Colonic mucosa (tissue), 4 donors: ENCODE measurements around the gene ZNF564. TPM values are rescaled to one million over a fixed set of nuclear protein-coding genes. Genes with fewer than 3 reads are reported as not detected.

Source experiments
- DNase-seq: peaks from one replicate; pipeline ENCODE4 v3.0.0-alpha.2; 2020
- H3K27ac ChIP-seq: fragments of 200-600 bp; one replicate; pipeline ENCODE4 v1.8.0; 2021
- H3K27me3 ChIP-seq: fragments of 200-600 bp; one replicate; pipeline ENCODE4 v1.8.0; 2021
- H3K36me3 ChIP-seq: fragments of 200-600 bp; one replicate; pipeline ENCODE4 v1.8.0; 2021
- H3K4me1 ChIP-seq: fragments of 200-600 bp; one replicate; pipeline ENCODE4 v1.8.0; 2021; ENCODE audit warnings: mild to moderate bottlenecking
- H3K4me3 ChIP-seq: fragments of 200-600 bp; one replicate; pipeline ENCODE4 v1.8.0; 2021
- H3K9ac ChIP-seq, 2 donors: one replicate each; pipeline ENCODE4 v1.7.0; 2013; ENCODE audit warnings: control low read depth in 2 of 2, low read depth in 2 of 2, low read length in 2 of 2
- H3K9me3 ChIP-seq: fragments of 200-600 bp; one replicate; pipeline ENCODE4 v1.8.0; 2021
- CTCF ChIP-seq: fragments of 200-600 bp; IDR thresholded peaks from one replicate; pipeline ENCODE4 v1.8.0; 2022; ENCODE audit warnings: antibody characterized with exemption, mild to moderate bottlenecking
- intact Hi-C: fragments of 100-400 bp; cut with DNase I; formaldehyde crosslinking; loops from one replicate; pipeline ENCODE4 v1.14.1; 2022
- total RNA-seq, 2 donors: library from RNA; stranded (reverse); fragmentation: NEBNext Ultra II Directional in 1 of 2; extraction: Animal tissue kit (Norgen Biotek cat#: 25700) in 1 of 2; gene quantifications; one replicate each; pipeline ENCODE4 v1.2.1, GENCODE V29; 2021
- donor health status: healthy.
- donor health status: DM: no; HTN: no; CAD: no.
- donor health status: DM: no; HTN: no; CAD: no.

ZNF564 gene
- total RNA-seq, 2 donors from 2014 or later = 14.8 to 17.4 TPM

- no peak for TF ChIP-seq CTCF
Measured at GRCh38 chr19:12555456-12555930, 4.2 kb upstream of the ZNF564 start.

GRCh38 chr19:12546903-12547302, 4.4 kb downstream of the ZNF564 start:
- Histone ChIP-seq H3K4me1 (peaks cover 8% of the 10 kb centered on the region), H3K9ac (no peak overlapping the region), H3K9me3 (no peaks in the 10 kb centered on the region), H3K27ac (no peak overlapping the region), H3K4me3 (no peak overlapping the region), H3K27me3 (no peaks in the 10 kb centered on the region), H3K36me3 (no peaks in the 10 kb centered on the region)
- no peak for TF ChIP-seq CTCF
- intact Hi-C loops = no loop called here
- DNase-seq = no peak

More at GRCh38 chr19:12555456-12555930, 4.2 kb upstream of the ZNF564 start:
- no peak overlapping the region for H3K4me3 ChIP-seq
- DNase-seq = no peak
- no peaks in the 10 kb centered on the region for H3K9me3 ChIP-seq
- no peaks in the 10 kb centered on the region for H3K27me3 ChIP-seq
- intact Hi-C loops = no loop called here
- H3K9ac ChIP-seq = no peak overlapping the region
- no peak overlapping the region for H3K27ac ChIP-seq
- no peaks in the 10 kb centered on the region for H3K36me3 ChIP-seq
- peaks cover 6% of the 10 kb centered on the region for H3K4me1 ChIP-seq

- H3K27me3 ChIP-seq = no peaks in the 10 kb centered on the region
- DNase-seq = no peak
- H3K36me3 ChIP-seq = no peaks in the 10 kb centered on the region
- H3K27ac ChIP-seq = no peak overlapping the region
- no peak overlapping the region for H3K4me3 ChIP-seq
- intact Hi-C loops = no loop called here
- no peak overlapping the region for H3K9ac ChIP-seq
- TF ChIP-seq CTCF = no peak
- peaks cover 8% of the 10 kb centered on the region for H3K4me1 ChIP-seq
- no peaks in the 10 kb centered on the region for H3K9me3 ChIP-seq
Measured at GRCh38 chr19:12546068-12546467, 5.2 kb downstream of the ZNF564 start.

- intact Hi-C loops = no loop called here
- H3K36me3 ChIP-seq = no peaks in the 10 kb centered on the region
- H3K4me3 ChIP-seq = no peak overlapping the region
- H3K9me3 ChIP-seq = no peaks in the 10 kb centered on the region
- no peak overlapping the region for H3K27ac ChIP-seq
- no peaks in the 10 kb centered on the region for H3K27me3 ChIP-seq
- DNase-seq = no peak
- H3K9ac ChIP-seq = no peak overlapping the region
- no peak for TF ChIP-seq CTCF
- peaks cover 8% of the 10 kb centered on the region for H3K4me1 ChIP-seq
Measured at GRCh38 chr19:12545267-12545666, 6.0 kb downstream of the ZNF564 start.

GRCh38 chr19:12544401-12544876, 6.8 kb downstream of the ZNF564 start:
- intact Hi-C loops = no loop called here
- H3K4me1 ChIP-seq = peaks cover 3% of the 10 kb centered on the region

More at GRCh38 chr19:12544401-12544876, 6.8 kb downstream of the ZNF564 start:
- Histone ChIP-seq H3K9me3 (no peaks in the 10 kb centered on the region), H3K27me3 (no peaks in the 10 kb centered on the region), H3K9ac (no peak overlapping the region), H3K27ac (no peak overlapping the region), H3K4me3 (no peak overlapping the region), H3K36me3 (no peaks in the 10 kb centered on the region)
- TF ChIP-seq CTCF = no peak
- DNase-seq = no peak
